OCI-LY7 (cell line): ENCODE data around the gene PIK3R3. TPM values are rescaled to one million over a fixed set of nuclear protein-coding genes. Genes with fewer than 3 reads are reported as not detected.

Experiments used
- BruUV-seq: library from RNA; stranded (reverse); fragments of 400-500 nt; replicated peaks from 2 replicates; lab custom pipeline; 2021; lab: Mats Ljungman, UMichigan
- CTCF ChIA-PET: fragments of 300-600 bp; sonication (Branson Sonifier 250); formaldehyde crosslinking; loops from one replicate; lab custom pipeline; 2022; ENCODE audit warnings: antibody characterized with exemption; ENCODE audit not compliant: unreplicated experiment; lab: Charles Lee
- POLR2A ChIA-PET: fragments of 300-600 bp; sonication (Branson Sonifier 250); formaldehyde crosslinking; loops from one replicate; lab custom pipeline; 2022; ENCODE audit warnings: antibody characterized with exemption; lab: Charles Lee
- DNase-seq: peaks from one replicate; pipeline ENCODE4 v3.0.0-alpha.2; 2015; ENCODE audit warnings: low spot score
- H2AFZ ChIP-seq: fragments of 200-600 bp; sonication (generic), shearing (Covaris generic); 2 replicates; pipeline ENCODE4 v1.6.1; 2014; ENCODE audit warnings: mild to moderate bottlenecking, antibody characterized with exemption, low read length, moderate library complexity
- H3K27ac ChIP-seq: fragments of 200-600 bp; sonication (generic); 2 replicates; pipeline ENCODE4 v1.5.1; 2014; ENCODE audit warnings: mixed run types, low read depth, mild to moderate bottlenecking, moderate library complexity, low read length, inconsistent platforms; ENCODE audit not compliant: poor library complexity, severe bottlenecking
- H3K36me3 ChIP-seq: fragments of 200-600 bp; sonication (generic); 2 replicates; pipeline ENCODE4 v1.6.1; 2014; ENCODE audit warnings: mild to moderate bottlenecking, antibody characterized with exemption, low read length, moderate library complexity, mixed read lengths; ENCODE audit not compliant: insufficient read depth
- H3K4me1 ChIP-seq: fragments of 200-600 bp; sonication (generic); 2 replicates; pipeline ENCODE4 v1.5.1; 2014; ENCODE audit warnings: mild to moderate bottlenecking, low read length; ENCODE audit not compliant: insufficient read depth, poor library complexity, severe bottlenecking
- H3K4me2 ChIP-seq: fragments of 200-600 bp; sonication (generic); 2 replicates; pipeline ENCODE4 v1.6.1; 2014; ENCODE audit warnings: mild to moderate bottlenecking, low read length
- H3K4me3 ChIP-seq: fragments of 200-600 bp; sonication (generic); 2 replicates; pipeline ENCODE4 v1.5.1; 2014; ENCODE audit warnings: mild to moderate bottlenecking, low read depth, low read length; ENCODE audit not compliant: poor library complexity, severe bottlenecking
- H3K79me2 ChIP-seq: fragments of 200-600 bp; sonication (generic); 2 replicates; pipeline ENCODE4 v1.6.1; 2016; ENCODE audit warnings: low read depth, mild to moderate bottlenecking, low read length, moderate library complexity, mixed read lengths; ENCODE audit not compliant: insufficient read depth
- H3K9me2 ChIP-seq: fragments of 200-600 bp; sonication (generic); 2 replicates; pipeline ENCODE4 v1.6.1; 2016; ENCODE audit warnings: mild to moderate bottlenecking, low read length, mixed read lengths; ENCODE audit not compliant: insufficient read depth
- H3K9me3 ChIP-seq: fragments of 200-600 bp; sonication (generic); 2 replicates; pipeline ENCODE4 v1.6.1; 2014; ENCODE audit warnings: mild to moderate bottlenecking, mixed run types, low read length, mixed read lengths
- H4K20me1 ChIP-seq: fragments of 200-600 bp; sonication (generic); 2 replicates; pipeline ENCODE4 v1.6.1; 2014; ENCODE audit warnings: mild to moderate bottlenecking, antibody characterized with exemption, low read length, moderate library complexity, mixed read lengths; ENCODE audit not compliant: insufficient read depth
- EZH2phosphoT487 ChIP-seq: fragments of 200-600 bp; sonication (generic); IDR thresholded peaks from 2 replicates; pipeline ENCODE4 v1.6.1; 2018; ENCODE audit warnings: low read depth, borderline replicate concordance, mild to moderate bottlenecking, mixed run types, antibody characterized with exemption, low read length, moderate library complexity, mixed read lengths
- intact Hi-C: fragments of 100-400 bp; cut with micrococcal nuclease; formaldehyde crosslinking; loops from one replicate; pipeline ENCODE4 v1.10.0; 2022; ENCODE audit not compliant: unreplicated experiment
- total RNA-seq, 2 experiments: library from RNA; depleted of rRNA in 1 of 2; stranded (reverse); fragments of >200 nt in 1 of 2; shearing (Covaris generic) in 1 of 2; gene quantifications; 2 replicates each; pipeline ENCODE4 v1.2.3, GENCODE V29; 2014 to 2022
- TF ChIP-seq, protein P1 (sequence below): fragments of 200-600 bp; sonication (generic); conservative IDR thresholded peaks from 2 replicates; pipeline ENCODE4 v1.5.1; 2014; ENCODE audit warnings: mild to moderate bottlenecking, antibody characterized with exemption, low read length, moderate library complexity, mixed read lengths

The PIK3R3 gene
- total RNA-seq, 2 experiments from 2014 or later, result 12.7 to 27.0 TPM

DNA sequence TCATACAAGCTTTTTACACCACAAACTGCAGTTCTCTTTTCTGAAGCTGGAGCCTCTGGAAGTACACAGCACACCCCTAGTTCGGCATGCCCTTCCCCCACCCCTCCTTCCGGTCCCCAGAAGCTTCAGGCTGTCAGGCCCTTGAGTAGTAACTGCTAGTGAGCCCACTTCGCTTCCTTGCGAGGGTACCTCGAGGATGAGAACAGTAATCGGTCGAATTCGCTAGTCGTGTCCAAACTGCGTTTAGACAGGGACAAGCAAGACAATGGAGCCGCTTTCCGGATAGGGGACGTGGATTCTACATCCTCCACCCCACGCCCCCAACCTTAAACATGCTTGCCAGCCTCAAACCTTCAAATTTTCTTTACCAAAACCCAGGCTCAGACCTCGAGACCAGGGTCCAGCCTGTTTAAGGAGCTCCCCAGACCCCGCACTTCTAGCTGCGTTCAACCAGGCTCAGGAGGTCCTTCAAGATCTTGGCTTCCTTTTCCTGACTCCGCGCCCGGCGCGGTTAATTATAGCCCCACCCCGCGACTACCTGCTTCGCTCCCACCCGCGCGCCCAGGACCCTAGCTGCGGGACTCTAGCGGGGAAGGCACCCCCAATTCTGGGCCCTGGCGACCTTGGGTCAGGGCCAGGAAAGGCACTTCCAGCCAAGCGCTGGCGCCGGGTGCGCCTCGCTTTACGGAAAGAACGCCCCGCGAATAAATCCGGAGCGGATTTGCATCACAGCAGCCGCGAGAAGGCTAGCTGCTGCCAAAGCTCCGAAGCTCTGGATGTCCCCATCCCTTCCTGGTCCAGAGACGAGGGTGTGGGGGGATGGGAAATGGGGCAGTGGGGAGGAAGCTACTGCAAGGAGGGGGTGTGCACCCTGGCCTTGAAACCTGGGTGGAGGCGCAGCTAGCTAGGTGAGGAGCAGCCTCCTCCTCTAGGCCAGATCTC is 34.4 kb upstream of the PIK3R3 start:
- Histone ChIP-seq H3K9me3 (no peaks in the 10 kb centered on the region), H3K4me2 (peak overlapping the region; percentile 52), H3K27ac (peak overlapping the region; percentile 42), H3K36me3 (no peaks in the 10 kb centered on the region), H4K20me1 (no peaks in the 10 kb centered on the region), H2AFZ (peak overlapping the region; percentile 70), H3K79me2 (no peaks in the 10 kb centered on the region), H3K4me1 (peaks cover 31% of the 10 kb centered on the region), H3K9me2 (no peaks in the 10 kb centered on the region), H3K4me3 (peak overlapping the region; percentile 1)
- TF ChIP-seq EZH2phosphoT487, result no peak
- TF ChIP-seq, protein P1, sequence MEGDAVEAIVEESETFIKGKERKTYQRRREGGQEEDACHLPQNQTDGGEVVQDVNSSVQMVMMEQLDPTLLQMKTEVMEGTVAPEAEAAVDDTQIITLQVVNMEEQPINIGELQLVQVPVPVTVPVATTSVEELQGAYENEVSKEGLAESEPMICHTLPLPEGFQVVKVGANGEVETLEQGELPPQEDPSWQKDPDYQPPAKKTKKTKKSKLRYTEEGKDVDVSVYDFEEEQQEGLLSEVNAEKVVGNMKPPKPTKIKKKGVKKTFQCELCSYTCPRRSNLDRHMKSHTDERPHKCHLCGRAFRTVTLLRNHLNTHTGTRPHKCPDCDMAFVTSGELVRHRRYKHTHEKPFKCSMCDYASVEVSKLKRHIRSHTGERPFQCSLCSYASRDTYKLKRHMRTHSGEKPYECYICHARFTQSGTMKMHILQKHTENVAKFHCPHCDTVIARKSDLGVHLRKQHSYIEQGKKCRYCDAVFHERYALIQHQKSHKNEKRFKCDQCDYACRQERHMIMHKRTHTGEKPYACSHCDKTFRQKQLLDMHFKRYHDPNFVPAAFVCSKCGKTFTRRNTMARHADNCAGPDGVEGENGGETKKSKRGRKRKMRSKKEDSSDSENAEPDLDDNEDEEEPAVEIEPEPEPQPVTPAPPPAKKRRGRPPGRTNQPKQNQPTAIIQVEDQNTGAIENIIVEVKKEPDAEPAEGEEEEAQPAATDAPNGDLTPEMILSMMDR, result no peak
- peak; percentile 75 for DNase-seq
- BruUV-seq, result no TSS peak
- ChIA-PET CTCF (interaction anchor here (0.6 to 1.0 kb wide), 3 partner anchors 17 to 78 kb away, joined by 3 to 4 read pairs (median 3); no protein-coding TSS in a partner anchor), POLR2A (interaction anchor here (0.6 to 2.7 kb wide), 11 partner anchors 9 to 126 kb away, joined by 3 to 9 read pairs (median 4); no protein-coding TSS in a partner anchor)
- intact Hi-C loops, result loop anchor here (2.0 kb wide), 1 partner anchor 34 kb away; the partner anchor contains the start of gene PIK3R3

DNA sequence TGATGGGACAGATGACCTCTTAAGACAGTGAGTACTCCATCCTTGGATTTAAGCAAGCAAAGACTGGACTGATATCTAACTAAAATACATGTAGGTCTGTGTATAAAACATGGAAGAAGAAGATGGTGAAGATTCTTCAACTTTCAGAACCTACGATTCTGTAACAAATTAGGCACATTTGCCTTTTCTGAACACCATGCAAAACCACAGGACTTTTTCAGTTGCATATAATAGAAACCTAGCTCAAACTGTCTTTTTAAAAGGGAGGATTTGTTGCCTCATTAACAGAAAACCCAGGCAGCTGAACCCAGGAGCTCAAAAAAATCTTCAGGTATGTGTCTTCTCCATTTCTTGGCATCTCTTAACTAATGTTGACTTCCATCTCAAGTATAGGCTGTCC is 27.8 kb upstream of the PIK3R3 start:
- peak overlapping the region; percentile 22; the same call in 1 of the 2 replicates for H2AFZ ChIP-seq
- no TSS peak for BruUV-seq
- 0 out of 2 replicates have a peak overlapping the region, but pooled peaks have one; percentile 2 for H3K4me2 ChIP-seq
- H3K9me3 ChIP-seq, result no peaks in the 10 kb centered on the region
- POLR2A ChIA-PET, result interaction anchor here (1.2 kb wide), 1 partner anchor 12 kb away, joined by 4 read pairs; no protein-coding TSS in a partner anchor
- intact Hi-C loops, result no loop called here
- no peaks in the 10 kb centered on the region for H4K20me1 ChIP-seq
- H3K36me3 ChIP-seq, result no peaks in the 10 kb centered on the region
- TF ChIP-seq EZH2phosphoT487, result no peak
- H3K4me1 ChIP-seq, result peaks cover 16% of the 10 kb centered on the region
- no peaks in the 10 kb centered on the region for H3K9me2 ChIP-seq
- no peak for DNase-seq
- no peaks in the 10 kb centered on the region for H3K79me2 ChIP-seq
- CTCF ChIA-PET, result no interaction called here
- H3K4me3 ChIP-seq, result no peak overlapping the region
- no peak overlapping the region for H3K27ac ChIP-seq

DNA sequence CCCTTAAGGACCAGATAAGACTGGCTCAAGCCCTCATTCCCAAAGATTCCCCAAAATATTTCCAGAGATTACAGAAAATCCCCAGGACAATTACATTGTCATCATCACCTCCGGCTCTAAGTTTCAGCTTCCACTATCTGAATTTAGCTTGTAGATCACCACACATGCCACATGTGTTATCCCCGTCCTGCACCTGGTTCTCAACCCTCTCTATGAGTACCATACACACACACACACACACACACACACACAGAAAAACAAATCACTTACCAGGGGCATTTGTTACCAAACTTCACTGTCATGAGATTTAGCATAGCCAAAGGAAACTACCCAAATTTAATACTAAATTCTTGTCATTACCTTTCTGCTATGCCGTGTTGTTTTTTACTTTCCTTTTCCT is 27.1 kb upstream of the PIK3R3 start:
- no peak overlapping the region for H3K27ac ChIP-seq
- peak overlapping the region; percentile 22; the same call in 1 of the 2 replicates for H2AFZ ChIP-seq
- H3K4me3 ChIP-seq, result no peak overlapping the region
- peaks cover 16% of the 10 kb centered on the region for H3K4me1 ChIP-seq
- ChIA-PET POLR2A (interaction anchor here (0.6 to 1.2 kb wide), 2 partner anchors 10 to 13 kb away, joined by 3 to 4 read pairs; no protein-coding TSS in a partner anchor), CTCF (no interaction called here)
- no peak for TF ChIP-seq EZH2phosphoT487
- TF ChIP-seq, protein P1, result no peak
- H3K79me2 ChIP-seq, result no peaks in the 10 kb centered on the region
- peak overlapping the region; percentile 2; the same call in 1 of the 2 replicates for H3K4me2 ChIP-seq
- H3K9me3 ChIP-seq, result no peaks in the 10 kb centered on the region
- intact Hi-C loops, result no loop called here
- no peaks in the 10 kb centered on the region for H3K9me2 ChIP-seq
- no TSS peak for BruUV-seq
- H4K20me1 ChIP-seq, result no peaks in the 10 kb centered on the region
- H3K36me3 ChIP-seq, result no peaks in the 10 kb centered on the region
- DNase-seq, result peak; percentile 51
